Measurements from ENCODE around the gene GPN3.

Gene GPN3

GRCh38 chr12:110468214-110469048 lies at the start of gene GPN3, which contains the start of gene FAM216A:
TSS of gene GPN3 (minus strand) at chr12:110468257. CDS start at chr12:110468203, 54 bp downstream.
TSS of gene FAM216A (plus strand) at chr12:110468845. CDS start at chr12:110468876, 31 bp downstream.
- TF ChIP-seq GATA2 (IDR thresholded peaks at IDR 0.05; ENCODE audit: low read depth, low read length): no peak
- TF ChIP-seq GATA3 (IDR thresholded peaks at IDR 0.05; ENCODE audit: low read depth, low read length): no peak

GRCh38 chr12:110516995-110517394 lies 48.9 kb upstream of the GPN3 start:
- TF ChIP-seq GATA2 (IDR thresholded peaks at IDR 0.05; ENCODE audit: low read depth, low read length) (no peak), GATA3 (IDR thresholded peaks at IDR 0.05; ENCODE audit: low read depth, low read length) (no peak)

DNA sequence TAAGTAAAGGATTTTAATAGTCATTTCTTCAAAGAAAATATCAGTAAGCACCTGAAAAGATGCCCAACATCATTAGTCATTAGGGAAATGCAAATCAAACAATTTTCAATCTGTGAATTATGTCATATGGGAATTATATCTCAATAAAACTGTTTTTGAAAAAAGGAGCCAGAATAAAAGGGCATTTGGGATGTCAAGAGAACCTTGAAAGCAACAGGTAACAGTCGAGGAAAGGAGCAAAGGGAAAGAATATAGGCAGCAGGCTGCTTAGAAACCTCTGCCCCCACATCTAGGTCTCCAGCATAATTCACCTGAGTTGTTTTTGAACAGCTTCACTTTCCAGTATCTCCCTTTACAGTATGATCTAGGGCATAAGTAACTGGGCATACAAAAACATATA lies 46.3 kb upstream of the GPN3 start:
- no peak for TF ChIP-seq GATA3 (IDR thresholded peaks at IDR 0.05; ENCODE audit: low read depth, low read length)
- no peak for TF ChIP-seq GATA2 (IDR thresholded peaks at IDR 0.05; ENCODE audit: low read depth, low read length)

DNA sequence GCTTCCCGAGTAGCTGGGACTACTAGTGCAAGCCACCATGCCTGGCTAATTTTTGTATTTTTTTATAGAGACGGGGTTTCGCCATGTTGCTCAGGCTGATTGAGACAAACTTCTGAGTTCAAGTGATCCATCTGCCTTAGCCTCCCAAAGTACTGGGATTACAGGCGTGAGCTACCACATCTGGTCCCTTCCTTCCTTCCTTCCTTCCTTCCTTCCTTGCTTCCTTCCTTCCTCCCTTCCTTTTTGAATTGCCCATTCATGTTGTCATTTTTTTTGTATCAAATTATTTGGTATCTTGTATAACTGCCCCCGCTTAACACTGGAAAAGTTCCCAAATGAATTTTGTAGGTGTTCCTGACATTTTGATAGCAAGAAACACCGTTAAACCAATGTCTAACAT lies 45.8 kb upstream of the GPN3 start:
- TF ChIP-seq GATA2 (IDR thresholded peaks at IDR 0.05; ENCODE audit: low read depth, low read length) (no peak), GATA3 (IDR thresholded peaks at IDR 0.05; ENCODE audit: low read depth, low read length) (no peak)

GRCh38 chr12:110508071-110508586 lies 40.1 kb upstream of the GPN3 start:
- TF ChIP-seq GATA3 (IDR thresholded peaks at IDR 0.05; ENCODE audit: low read depth, low read length) (no peak), GATA2 (IDR thresholded peaks at IDR 0.05; ENCODE audit: low read depth, low read length) (no peak)

DNA sequence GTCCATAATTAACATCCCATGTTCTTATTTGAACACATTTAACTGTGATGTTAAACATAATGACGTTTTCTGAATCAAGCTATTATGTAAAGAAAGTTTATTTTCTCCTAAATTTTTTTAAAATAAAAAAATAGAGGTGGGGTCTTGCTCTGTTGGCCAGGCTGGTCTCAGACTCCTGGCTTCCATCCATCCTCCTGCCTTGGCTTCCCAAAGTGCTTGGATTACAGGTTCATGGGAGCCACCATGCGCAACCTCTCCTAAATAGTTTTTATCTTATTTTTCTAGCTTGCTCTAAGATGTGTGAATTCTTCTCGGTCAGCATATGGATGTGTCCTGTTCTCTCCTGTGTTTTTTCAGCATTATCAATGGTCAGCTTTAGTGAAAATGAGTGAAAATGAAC lies 37.3 kb upstream of the GPN3 start:
- TF ChIP-seq GATA3 (IDR thresholded peaks at IDR 0.05; ENCODE audit: low read depth, low read length) (no peak), GATA2 (IDR thresholded peaks at IDR 0.05; ENCODE audit: low read depth, low read length) (no peak)

GRCh38 chr12:110503432-110503831 lies 35.4 kb upstream of the GPN3 start:
- TF ChIP-seq GATA2 (IDR thresholded peaks at IDR 0.05; ENCODE audit: low read depth, low read length) (no peak), GATA3 (IDR thresholded peaks at IDR 0.05; ENCODE audit: low read depth, low read length) (no peak)

GRCh38 chr12:110501752-110502738 lies 34.0 kb upstream of the GPN3 start, which contains the start of the genes RAD9B and VPS29:
TSS of gene RAD9B (plus strand) at chr12:110502331. CDS start at chr12:110502338, 7 bp downstream.
TSS of gene VPS29 (minus strand) at chr12:110502111. CDS start at chr12:110502051, 60 bp downstream.
- TF ChIP-seq GATA2 (IDR thresholded peaks at IDR 0.05; ENCODE audit: low read depth, low read length) (no peak), GATA3 (IDR thresholded peaks at IDR 0.05; ENCODE audit: low read depth, low read length) (no peak)

DNA sequence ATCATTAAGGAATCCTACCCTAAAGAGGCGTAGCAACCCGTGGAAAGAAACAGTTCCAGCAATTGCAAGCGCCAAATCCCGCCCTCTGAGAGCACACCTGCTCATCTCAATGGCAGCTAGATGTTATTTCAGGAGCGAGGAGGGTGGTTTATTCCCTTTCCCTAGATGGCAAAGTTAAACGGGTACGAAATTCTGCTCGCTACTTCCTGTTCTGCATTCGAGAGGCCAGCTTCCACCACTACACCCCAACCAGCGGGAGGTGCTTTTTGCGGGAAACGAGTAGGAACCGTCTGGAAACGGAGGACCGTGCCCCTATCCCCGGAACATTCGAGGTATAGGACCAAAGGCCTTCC lies 33.3 kb upstream of the GPN3 start:
- TF ChIP-seq GATA2 (IDR thresholded peaks at IDR 0.05; ENCODE audit: low read depth, low read length) (no peak), GATA3 (IDR thresholded peaks at IDR 0.05; ENCODE audit: low read depth, low read length) (no peak)

DNA sequence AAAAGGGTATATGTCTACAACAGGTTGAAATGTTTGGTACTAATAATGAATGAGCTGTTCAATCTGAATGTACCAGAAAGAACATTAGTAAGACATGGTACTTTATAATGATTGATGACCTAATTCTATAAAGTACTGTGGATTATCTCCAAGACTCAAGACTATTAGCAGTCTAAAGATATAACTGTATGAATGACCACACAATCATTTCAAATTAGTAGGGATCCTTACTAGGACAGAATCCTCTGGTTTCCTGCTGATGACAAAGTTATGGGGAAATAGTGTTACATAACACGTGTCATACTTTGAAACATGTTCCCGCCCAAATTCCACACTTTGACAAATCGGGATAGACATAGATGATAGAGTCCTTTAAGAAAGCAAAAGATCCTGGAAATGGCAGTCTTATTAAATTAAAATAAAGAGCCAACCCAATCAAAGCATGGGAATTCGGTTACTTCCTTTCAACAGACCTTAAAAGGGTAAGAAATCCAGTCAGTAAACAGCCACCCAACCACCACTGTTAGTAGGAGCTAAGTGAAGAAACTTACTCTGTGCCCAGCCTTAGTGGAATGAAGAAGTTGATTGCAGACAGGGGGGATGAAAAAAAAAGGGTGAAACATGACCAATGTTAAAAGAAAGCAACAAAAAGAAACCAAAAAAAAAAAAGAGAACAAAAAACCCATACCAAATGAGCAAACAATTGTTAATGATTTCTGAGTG lies 31.1 kb upstream of the GPN3 start:
- TF ChIP-seq GATA3 (IDR thresholded peaks at IDR 0.05; ENCODE audit: low read depth, low read length): no peak
- no peak for TF ChIP-seq GATA2 (IDR thresholded peaks at IDR 0.05; ENCODE audit: low read depth, low read length)

GRCh38 chr12:110475426-110475825 lies 7.4 kb upstream of the GPN3 start:
- TF ChIP-seq GATA3 (IDR thresholded peaks at IDR 0.05; ENCODE audit: low read depth, low read length) (no peak), GATA2 (IDR thresholded peaks at IDR 0.05; ENCODE audit: low read depth, low read length) (no peak)

DNA sequence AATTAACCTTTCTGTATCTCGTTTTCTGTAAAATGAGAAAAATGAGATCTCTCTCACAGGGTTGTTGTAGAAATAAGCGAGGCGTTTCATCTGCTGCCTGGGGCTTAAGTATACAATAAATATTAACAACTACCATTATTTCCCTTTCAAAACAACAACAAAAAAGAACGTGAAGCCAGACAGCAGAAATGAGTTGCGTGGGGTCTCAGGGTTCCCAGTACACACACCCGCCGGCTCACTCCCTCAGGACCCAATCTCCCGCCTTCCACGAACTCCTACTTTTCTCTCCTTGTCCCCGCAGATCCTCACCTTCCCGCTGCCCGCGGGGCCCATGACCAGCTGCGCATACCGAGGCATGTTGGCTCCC lies 227 bp downstream of the GPN3 start:
- TF ChIP-seq GATA2 (IDR thresholded peaks at IDR 0.05; ENCODE audit: low read depth, low read length) (no peak), GATA3 (IDR thresholded peaks at IDR 0.05; ENCODE audit: low read depth, low read length) (no peak)

- no peak for TF ChIP-seq GATA3 (IDR thresholded peaks at IDR 0.05; ENCODE audit: low read depth, low read length)
Measured at GRCh38 chr12:110466791-110467190, 1.3 kb downstream of the GPN3 start.

All from SH-SY5Y (cell line).